OCI-LY1 (cell line): ENCODE results near the gene MIGA1.

Experiments
- H2AFZ ChIP-seq: fragments of 200-600 bp; sonication (generic), shearing (Covaris generic); 2 replicates; pipeline ENCODE4 v1.6.0; 2014; ENCODE audit warnings: antibody characterized with exemption, mild to moderate bottlenecking, low read length
- H3F3A ChIP-seq: fragments of 200-600 bp; sonication (generic), shearing (Covaris generic); 2 replicates; pipeline ENCODE4 v1.6.0; 2014; ENCODE audit warnings: mild to moderate bottlenecking, antibody characterized with exemption, low read length, moderate library complexity; ENCODE audit not compliant: insufficient read depth
- H3K27ac ChIP-seq: fragments of 200-600 bp; sonication (generic); 2 replicates; pipeline ENCODE4 v1.5.1; 2014; ENCODE audit warnings: low read length, mixed run types, mild to moderate bottlenecking, low read depth; ENCODE audit not compliant: poor library complexity, severe bottlenecking
- H3K27me3 ChIP-seq: fragments of 200-600 bp; sonication (generic); 2 replicates; pipeline ENCODE4 v1.6.0; 2014; ENCODE audit warnings: antibody characterized with exemption, mild to moderate bottlenecking, low read length, moderate library complexity; ENCODE audit not compliant: insufficient read depth
- H3K36me3 ChIP-seq: fragments of 200-600 bp; sonication (generic); 2 replicates; pipeline ENCODE4 v1.6.1; 2014; ENCODE audit warnings: mild to moderate bottlenecking, antibody characterized with exemption, low read length, moderate library complexity, mixed read lengths; ENCODE audit not compliant: insufficient read depth
- H3K4me1 ChIP-seq: fragments of 200-600 bp; sonication (generic); 2 replicates; pipeline ENCODE4 v1.5.1; 2014; ENCODE audit warnings: mild to moderate bottlenecking, low read length, moderate library complexity; ENCODE audit not compliant: insufficient read depth, severe bottlenecking
- H3K4me2 ChIP-seq: fragments of 200-600 bp; sonication (generic), shearing (Covaris generic); 2 replicates; pipeline ENCODE4 v1.6.1; 2014; ENCODE audit warnings: low read length
- H3K4me3 ChIP-seq: fragments of 200-600 bp; sonication (generic); 2 replicates; pipeline ENCODE4 v1.5.1; 2014; ENCODE audit warnings: low read length, low read depth, mild to moderate bottlenecking, mixed read lengths; ENCODE audit not compliant: poor library complexity, severe bottlenecking
- H3K79me2 ChIP-seq: fragments of 200-600 bp; shearing (Covaris generic); 2 replicates; pipeline ENCODE4 v1.6.1; 2016; ENCODE audit warnings: mixed run types, low read length, mixed read lengths; ENCODE audit not compliant: insufficient read depth
- H3K9ac ChIP-seq: fragments of 200-600 bp; sonication (generic), shearing (Covaris generic); 2 replicates; pipeline ENCODE4 v1.6.1; 2014; ENCODE audit warnings: mild to moderate bottlenecking, low read length, mixed read lengths
- H3K9me2 ChIP-seq: fragments of 200-600 bp; sonication (generic), shearing (Covaris generic); 2 replicates; pipeline ENCODE4 v1.6.1; 2014; ENCODE audit warnings: low read depth, mild to moderate bottlenecking, low read length, mixed read lengths
- H3K9me3 ChIP-seq: fragments of 200-600 bp; shearing (Covaris generic); 2 replicates; pipeline ENCODE4 v1.6.1; 2014; ENCODE audit warnings: low read length, mixed read lengths
- H4K20me1 ChIP-seq: fragments of 200-600 bp; sonication (generic), shearing (Covaris generic); 2 replicates; pipeline ENCODE4 v1.6.0; 2016; ENCODE audit warnings: mild to moderate bottlenecking, low read length; ENCODE audit not compliant: insufficient read depth
- CTCF ChIP-seq: fragments of 200-600 bp; sonication (generic), shearing (Covaris generic); IDR thresholded peaks from 2 replicates; pipeline ENCODE4 v1.5.1; 2017; ENCODE audit warnings: mild to moderate bottlenecking, antibody characterized with exemption, low read length, moderate library complexity, mixed read lengths
- EZH2 ChIP-seq: fragments of 200-600 bp; sonication (generic), shearing (Covaris generic); IDR thresholded peaks from 2 replicates; pipeline ENCODE4 v1.8.0; 2017; ENCODE audit warnings: borderline replicate concordance, mixed run types, mild to moderate bottlenecking, antibody characterized with exemption, low read length, moderate library complexity, mixed read lengths

The MIGA1 gene

GRCh38 chr1:77873461-77873860 is 94.0 kb downstream of the MIGA1 start:
- no peak for TF ChIP-seq CTCF
- TF ChIP-seq EZH2, result no peak
- H3K9me3 ChIP-seq, result no peaks in the 10 kb centered on the region
- no peaks in the 10 kb centered on the region for H3K79me2 ChIP-seq
- no peak overlapping the region for H2AFZ ChIP-seq
- no peak overlapping the region for H3K4me3 ChIP-seq
- no peaks in the 10 kb centered on the region for H3F3A ChIP-seq
- H3K9me2 ChIP-seq, result no peaks in the 10 kb centered on the region
- H4K20me1 ChIP-seq, result no peaks in the 10 kb centered on the region
- H3K27me3 ChIP-seq, result no peaks in the 10 kb centered on the region
- H3K4me2 ChIP-seq, result no peak overlapping the region
- H3K9ac ChIP-seq, result no peak overlapping the region
- H3K27ac ChIP-seq, result no peak overlapping the region
- H3K4me1 ChIP-seq, result no peaks in the 10 kb centered on the region
- peaks cover 11% of the 10 kb centered on the region for H3K36me3 ChIP-seq

- H3K4me2 ChIP-seq, result no peak overlapping the region
- H3K27me3 ChIP-seq, result no peaks in the 10 kb centered on the region
- no peaks in the 10 kb centered on the region for H3K9me2 ChIP-seq
- no peaks in the 10 kb centered on the region for H3K9me3 ChIP-seq
- no peak for TF ChIP-seq EZH2
- no peak for TF ChIP-seq CTCF
- no peaks in the 10 kb centered on the region for H3K79me2 ChIP-seq
- no peaks in the 10 kb centered on the region for H3F3A ChIP-seq
- H2AFZ ChIP-seq, result no peak overlapping the region
- no peaks in the 10 kb centered on the region for H4K20me1 ChIP-seq
- no peak overlapping the region for H3K4me3 ChIP-seq
- H3K27ac ChIP-seq, result no peak overlapping the region
- H3K36me3 ChIP-seq, result peaks cover 8% of the 10 kb centered on the region
- H3K9ac ChIP-seq, result no peak overlapping the region
- no peaks in the 10 kb centered on the region for H3K4me1 ChIP-seq
Measured at GRCh38 chr1:77874804-77875445, 95.5 kb downstream of the MIGA1 start.

GRCh38 chr1:77876884-77877283 is 97.4 kb downstream of the MIGA1 start:
- no peak overlapping the region for H3K4me3 ChIP-seq
- no peaks in the 10 kb centered on the region for H3F3A ChIP-seq
- no peak overlapping the region for H3K4me2 ChIP-seq
- no peak overlapping the region for H3K9ac ChIP-seq
- no peak overlapping the region for H3K27ac ChIP-seq
- H3K79me2 ChIP-seq, result no peaks in the 10 kb centered on the region
- H3K4me1 ChIP-seq, result no peaks in the 10 kb centered on the region
- H2AFZ ChIP-seq, result no peak overlapping the region
- no peaks in the 10 kb centered on the region for H3K27me3 ChIP-seq
- H3K36me3 ChIP-seq, result peaks cover 8% of the 10 kb centered on the region
- no peaks in the 10 kb centered on the region for H3K9me3 ChIP-seq
- no peaks in the 10 kb centered on the region for H4K20me1 ChIP-seq
- H3K9me2 ChIP-seq, result no peaks in the 10 kb centered on the region
- TF ChIP-seq CTCF (no peak), EZH2 (no peak)
